OCI-LY1 (cell line): ENCODE measurements around the gene ZYX.

Experiments
- CTCF ChIP-seq: fragments of 200-600 bp; sonication (generic), shearing (Covaris generic); IDR thresholded peaks from 2 replicates; pipeline ENCODE4 v1.5.1; 2017; ENCODE audit warnings: mild to moderate bottlenecking, antibody characterized with exemption, low read length, moderate library complexity, mixed read lengths
- EZH2 ChIP-seq: fragments of 200-600 bp; sonication (generic), shearing (Covaris generic); IDR thresholded peaks from 2 replicates; pipeline ENCODE4 v1.8.0; 2017; ENCODE audit warnings: borderline replicate concordance, mixed run types, mild to moderate bottlenecking, antibody characterized with exemption, low read length, moderate library complexity, mixed read lengths

- TF ChIP-seq EZH2 (no peak), CTCF (no peak)
These were observed 28.6 kb upstream of the ZYX start for GRCh38 chr7:143352531-143353002.
